ENCODE measurements around the gene AIRE.

AIRE gene

DNA sequence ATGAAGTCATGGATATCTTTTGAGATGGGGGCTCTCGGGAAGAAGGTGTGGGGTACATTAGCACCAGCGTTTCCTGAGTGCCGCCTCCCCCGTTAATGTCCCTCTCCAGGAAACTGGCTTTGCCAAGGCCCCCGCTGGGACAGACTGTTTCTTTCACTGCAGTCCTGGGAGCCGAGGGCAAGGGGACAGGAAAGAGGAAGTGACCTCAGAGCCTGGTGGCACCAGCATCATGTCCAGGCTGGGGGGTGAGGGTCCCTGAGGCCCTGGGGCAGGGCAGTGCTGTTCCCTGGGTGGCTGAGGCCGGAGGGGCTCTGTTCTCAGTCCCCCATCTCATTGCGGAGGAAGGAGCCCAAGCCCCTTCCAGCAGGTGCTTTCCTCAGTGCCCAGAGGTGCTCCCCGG is 20.0 kb downstream of the AIRE start:
- DNase-seq (ENCODE audit: low spot score): no peak

DNA sequence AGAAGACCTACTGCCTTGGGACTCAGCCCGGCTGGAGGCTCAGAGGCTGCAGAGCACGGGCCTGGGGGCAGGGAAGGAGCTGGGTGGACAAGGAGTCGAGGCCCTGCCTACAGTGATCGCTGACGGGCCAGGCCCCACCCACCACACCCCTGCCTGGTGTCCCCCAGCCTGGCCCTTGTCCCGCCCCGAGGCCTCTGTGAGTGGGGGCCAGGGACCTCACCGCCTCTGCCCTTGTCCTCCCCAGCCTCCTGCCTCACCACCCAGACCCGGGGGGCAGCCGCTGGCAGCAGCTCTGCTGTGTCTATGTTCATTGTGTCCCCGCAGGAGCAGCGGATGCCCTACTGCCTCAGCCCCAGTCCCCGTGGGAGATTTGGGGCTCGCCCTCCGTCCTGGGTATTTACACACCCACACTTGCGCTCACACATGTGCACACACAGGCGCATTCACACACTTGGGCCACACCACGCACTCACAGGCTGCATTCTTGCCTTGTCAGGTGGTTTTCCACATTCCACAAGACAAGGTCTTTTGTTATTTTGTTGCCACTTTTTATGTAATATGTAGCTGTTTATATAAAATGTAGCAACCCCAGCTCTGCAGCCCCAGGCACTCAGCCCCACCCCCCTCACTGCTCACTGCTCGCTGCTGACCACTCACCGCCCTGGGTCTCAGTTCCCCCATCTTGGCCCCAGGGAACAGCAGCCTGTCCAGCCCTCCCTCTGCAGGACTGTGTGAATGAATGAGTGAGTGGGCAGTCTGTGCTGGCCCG is 21.4 kb downstream of the AIRE start:
- no peak for DNase-seq (ENCODE audit: low spot score)

- DNase-seq (ENCODE audit: low spot score): no peak
Measured at GRCh38 chr21:44310628-44311507, 25.2 kb downstream of the AIRE start.

DNA sequence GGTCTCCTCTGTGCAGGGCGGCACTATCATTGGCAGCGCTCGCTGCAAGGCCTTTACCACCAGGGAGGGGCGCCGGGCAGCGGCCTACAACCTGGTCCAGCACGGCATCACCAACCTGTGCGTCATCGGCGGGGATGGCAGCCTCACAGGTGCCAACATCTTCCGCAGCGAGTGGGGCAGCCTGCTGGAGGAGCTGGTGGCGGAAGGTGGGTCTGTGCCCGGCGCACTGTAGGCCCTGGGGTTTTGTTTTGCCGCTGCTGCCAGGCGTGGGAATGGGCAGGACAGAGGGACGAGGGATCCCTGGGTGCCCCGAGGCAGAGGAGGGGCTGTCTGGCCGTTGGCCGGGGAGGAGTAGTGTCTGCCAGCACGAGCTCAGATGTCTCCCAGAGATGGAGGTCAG is 26.4 kb downstream of the AIRE start:
- no peak for DNase-seq (ENCODE audit: low spot score)

DNA sequence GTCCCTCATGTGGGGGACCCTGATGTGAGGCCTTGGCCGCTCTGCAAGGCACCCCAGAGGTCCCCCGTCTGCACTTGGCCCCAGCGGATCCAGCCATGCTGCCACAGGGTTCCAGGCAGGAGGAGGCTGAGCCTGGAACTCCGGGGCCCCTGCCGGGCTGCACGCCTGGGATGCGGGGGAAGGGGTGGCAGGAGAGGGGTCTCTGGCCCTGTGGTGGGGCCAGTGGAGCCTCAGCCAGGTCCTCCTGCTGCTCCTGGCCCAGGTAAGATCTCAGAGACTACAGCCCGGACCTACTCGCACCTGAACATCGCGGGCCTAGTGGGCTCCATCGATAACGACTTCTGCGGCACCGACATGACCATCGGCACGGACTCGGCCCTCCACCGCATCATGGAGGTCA is 27.0 kb downstream of the AIRE start:
- DNase-seq (ENCODE audit: low spot score): no peak

DNA sequence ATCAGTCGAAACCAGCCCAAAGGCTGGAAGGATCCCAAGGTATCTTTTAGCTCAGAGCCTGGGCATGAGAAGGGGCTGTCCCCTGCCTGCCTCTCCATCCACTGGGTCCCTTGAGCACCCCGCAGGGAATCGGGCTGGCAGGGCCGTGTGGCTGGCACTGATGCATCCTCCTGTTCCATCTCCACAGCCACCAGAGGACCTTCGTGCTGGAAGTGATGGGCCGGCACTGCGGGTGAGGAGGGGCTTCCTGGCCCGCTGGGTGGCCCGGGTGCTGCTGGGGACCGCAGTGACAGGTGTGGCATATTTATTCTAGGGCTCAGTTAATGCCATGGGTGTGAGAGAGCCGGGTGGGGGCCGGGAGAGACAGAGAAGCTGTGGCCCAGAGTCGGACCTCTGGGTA is 27.8 kb downstream of the AIRE start:
- no peak for DNase-seq (ENCODE audit: low spot score)

- no peak for DNase-seq (ENCODE audit: low spot score)
Measured at GRCh38 chr21:44314128-44314527, 28.5 kb downstream of the AIRE start.

- no peak for DNase-seq (ENCODE audit: low spot score)
Measured at GRCh38 chr21:44314561-44314960, 28.9 kb downstream of the AIRE start.

DNA sequence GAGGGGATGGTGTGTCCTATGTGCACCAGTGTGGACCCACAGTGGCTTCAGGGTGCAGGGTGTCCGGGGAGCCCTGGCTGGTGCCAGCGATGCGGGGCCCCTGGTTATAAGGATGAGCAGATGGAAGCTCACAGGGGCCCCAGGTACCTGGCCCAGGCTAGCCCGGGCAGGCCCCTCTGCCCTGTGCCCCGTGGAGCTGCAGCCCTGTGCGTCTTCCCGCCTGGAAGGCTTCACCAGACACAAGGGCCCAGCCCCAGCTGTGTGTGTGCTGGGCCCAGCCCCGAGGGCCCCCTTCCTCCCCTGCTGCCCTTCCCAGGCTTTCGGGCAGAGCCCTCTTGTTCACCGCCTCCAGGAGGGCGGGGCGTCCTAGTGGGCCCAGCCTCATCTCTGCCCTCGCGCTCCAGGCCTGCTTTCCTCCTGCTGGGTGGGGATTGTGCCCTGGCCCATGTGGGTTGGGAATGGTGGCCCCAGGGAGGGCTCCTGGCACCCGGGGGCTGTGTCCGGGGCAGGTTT is 30.1 kb downstream of the AIRE start:
- no peak for DNase-seq (ENCODE audit: low spot score)

GRCh38 chr21:44316277-44316900 is 30.7 kb downstream of the AIRE start:
- DNase-seq (ENCODE audit: low spot score): no peak

DNA sequence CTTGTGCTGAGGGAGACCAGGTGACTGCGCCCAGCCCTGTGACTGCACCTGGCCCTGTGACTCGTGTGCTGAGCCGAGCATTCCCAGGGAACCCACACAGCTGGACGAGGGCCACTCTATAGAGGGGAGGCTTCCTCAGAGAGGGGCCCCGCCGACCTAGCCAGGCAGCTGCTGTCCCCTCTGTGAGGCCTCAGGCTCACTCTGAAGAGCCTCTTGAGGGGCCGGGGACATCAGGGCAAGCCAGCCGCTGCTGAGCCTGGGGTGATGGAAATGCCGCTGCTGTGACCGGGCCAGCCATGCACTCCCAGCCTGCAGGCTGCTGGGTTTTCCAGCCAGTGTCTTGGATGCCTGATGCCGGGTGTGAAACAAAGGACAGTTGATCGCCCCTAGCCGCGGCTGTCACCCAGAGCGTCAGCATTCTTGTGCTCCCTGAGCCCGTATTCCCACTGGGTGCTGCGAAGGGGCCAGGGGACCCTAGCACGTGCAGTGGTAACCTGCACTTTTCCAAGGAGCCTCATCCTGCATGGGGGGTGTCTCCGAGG is 31.6 kb downstream of the AIRE start:
- no peak for DNase-seq (ENCODE audit: low spot score)

- no peak for DNase-seq (ENCODE audit: low spot score)
Measured at GRCh38 chr21:44317871-44318270, 32.2 kb downstream of the AIRE start.

DNA sequence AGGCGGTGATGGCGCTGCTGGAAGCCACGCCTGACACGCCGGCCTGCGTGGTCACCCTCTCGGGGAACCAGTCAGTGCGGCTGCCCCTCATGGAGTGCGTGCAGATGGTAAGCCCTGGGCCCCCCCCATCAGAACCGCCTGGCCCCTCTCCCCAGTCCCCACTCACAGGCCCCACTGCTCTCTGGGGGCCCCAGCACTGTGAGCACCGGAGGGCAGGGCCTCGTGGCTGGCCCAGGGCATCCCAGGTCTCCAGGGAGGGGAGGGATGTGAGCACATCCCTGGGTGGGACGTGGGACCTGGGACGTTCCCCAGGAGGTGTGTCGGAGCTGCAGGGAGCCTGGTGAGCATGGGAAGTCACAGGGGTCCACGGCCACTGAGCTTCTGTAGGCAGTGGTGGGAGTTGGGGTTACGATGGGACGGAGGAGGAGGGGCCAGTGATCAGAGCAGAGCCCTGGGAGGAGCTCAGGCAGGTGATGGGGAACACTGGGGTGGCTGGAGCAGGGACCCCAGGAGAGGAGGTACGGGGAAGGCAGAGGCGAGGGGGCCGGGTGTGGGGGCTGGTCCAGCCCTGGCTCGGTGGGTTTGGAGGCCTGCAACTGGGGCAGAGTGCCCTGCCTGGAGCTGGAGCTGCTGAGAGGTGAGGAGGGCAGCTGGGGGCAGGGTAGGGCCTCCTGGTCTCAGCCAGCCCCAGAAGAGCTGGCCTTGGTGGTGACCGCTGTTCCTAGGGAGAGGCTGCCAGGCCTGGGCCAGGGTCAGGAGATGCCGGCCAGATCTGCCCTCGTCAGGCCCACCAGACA is 33.0 kb downstream of the AIRE start:
- no peak for DNase-seq (ENCODE audit: low spot score)

GRCh38 chr21:44319407-44320065 is 33.9 kb downstream of the AIRE start:
- DNase-seq (ENCODE audit: low spot score): no peak

- no peak for DNase-seq (ENCODE audit: low spot score)
Measured at GRCh38 chr21:44320847-44321246, 35.2 kb downstream of the AIRE start.

DNA sequence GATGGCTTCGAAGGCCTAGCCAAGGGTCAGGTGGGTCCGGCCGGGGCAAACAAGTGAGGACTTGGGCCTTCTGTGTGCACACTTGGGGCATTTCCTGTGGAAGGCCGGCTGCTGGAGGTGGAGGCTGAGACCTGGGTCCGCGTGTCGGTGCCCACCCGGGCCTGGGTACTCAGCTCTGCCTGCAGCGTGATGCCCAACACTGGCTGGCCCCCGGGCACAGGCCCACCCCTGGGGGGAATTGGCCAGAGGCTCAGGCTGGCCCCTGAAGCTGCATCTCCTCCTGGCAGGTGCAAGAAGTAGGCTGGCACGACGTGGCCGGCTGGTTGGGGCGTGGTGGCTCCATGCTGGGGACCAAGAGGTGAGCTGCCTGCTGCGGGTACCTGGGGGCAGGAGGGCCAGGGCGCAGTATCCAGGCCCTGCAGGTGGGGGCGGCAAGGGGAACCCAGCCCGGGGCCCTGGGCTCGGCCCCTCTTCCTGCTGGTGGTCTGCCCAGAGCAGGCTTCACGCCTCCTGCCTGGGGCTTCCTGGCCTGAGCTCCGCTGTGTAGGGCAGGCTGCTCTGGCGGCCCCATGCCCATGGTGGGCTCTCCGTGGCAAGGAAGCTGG is 36.3 kb downstream of the AIRE start:
- DNase-seq (ENCODE audit: low spot score): no peak

DNA sequence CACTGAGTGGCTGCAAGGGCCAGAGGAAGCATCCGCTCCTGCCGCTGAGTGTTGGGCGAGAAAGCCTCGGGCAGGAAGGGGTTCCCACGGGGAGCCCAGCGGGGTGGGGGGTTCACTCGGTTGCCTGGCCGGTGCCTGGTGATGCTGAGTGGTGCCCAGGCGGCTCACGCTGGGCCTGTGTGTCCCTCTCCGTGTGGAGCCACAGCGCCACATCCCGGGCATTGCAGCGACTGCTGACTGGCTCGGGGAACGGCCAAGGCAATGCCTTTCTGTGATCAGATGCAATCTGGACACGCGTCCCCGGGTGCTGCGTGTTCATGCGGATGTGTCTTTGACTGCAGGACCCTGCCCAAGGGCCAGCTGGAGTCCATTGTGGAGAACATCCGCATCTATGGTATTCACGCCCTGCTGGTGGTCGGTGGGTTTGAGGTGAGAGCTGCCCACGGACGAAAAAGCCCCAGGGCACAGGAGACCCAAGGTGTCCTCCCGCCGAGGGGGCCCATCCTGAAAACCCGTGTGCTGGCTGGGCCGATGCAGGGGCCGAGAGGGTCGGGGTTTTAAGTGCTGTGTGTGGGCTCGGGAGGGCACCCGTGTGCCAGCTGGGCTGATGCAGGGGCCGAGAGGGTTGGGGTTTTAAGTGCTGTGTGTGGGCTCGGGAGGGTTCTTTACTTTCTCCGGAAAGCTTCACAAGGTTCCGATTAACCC is 37.1 kb downstream of the AIRE start:
- DNase-seq (ENCODE audit: low spot score): no peak

GRCh38 chr21:44323591-44323990 is 37.9 kb downstream of the AIRE start:
- DNase-seq (ENCODE audit: low spot score): no peak

DNA sequence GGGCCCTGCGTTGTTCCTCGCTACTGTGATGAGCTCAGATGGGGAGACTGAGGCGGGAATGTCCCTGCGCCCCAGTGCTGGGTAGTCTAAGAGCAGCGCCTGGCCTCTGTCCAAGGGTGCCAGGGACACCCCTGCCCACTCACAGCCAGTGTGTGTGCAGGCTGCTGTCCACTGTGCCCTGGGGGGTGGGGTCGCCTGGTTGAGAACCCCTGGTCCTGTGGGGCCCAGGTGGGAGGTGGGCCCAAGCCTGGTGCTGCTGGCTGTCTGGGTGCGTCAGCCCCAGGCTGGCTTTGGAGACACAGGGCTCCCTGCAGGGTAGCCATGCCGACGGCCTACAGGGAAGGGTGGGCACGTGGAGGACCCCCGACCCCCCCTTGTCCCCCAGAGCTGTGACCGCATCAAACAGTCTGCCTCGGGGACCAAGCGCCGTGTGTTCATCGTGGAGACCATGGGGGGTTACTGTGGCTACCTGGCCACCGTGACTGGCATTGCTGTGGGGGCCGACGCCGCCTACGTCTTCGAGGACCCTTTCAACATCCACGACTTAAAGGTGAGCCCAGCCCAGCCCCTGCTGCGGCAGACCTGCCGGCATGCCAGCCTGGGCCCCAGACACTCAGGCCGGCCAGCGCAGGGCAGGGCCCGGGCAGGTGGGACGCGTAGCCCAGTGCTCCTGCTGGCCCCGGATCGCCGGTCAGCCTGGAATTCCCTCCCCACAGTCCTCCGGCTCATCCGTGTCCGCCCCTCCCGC is 38.6 kb downstream of the AIRE start:
- DNase-seq (ENCODE audit: low spot score): no peak

GRCh38 chr21:44324854-44325107 is 39.1 kb downstream of the AIRE start:
- DNase-seq (ENCODE audit: low spot score): no peak
